CD14-positive monocyte (primary cell): ENCODE measurements around the gene IL16. TPM values are rescaled to one million over a fixed set of nuclear protein-coding genes. Genes with fewer than 3 reads are reported as not detected.

Source experiments
- DNase-seq, 3 donors: peaks; one replicate each; pipeline ENCODE4 v3.0.0-alpha.2; 2011 to 2022
- H2AFZ ChIP-seq: 2 replicates; pipeline ENCODE4 v1.6.0; 2012; ENCODE audit warnings: mild to moderate bottlenecking, low read depth, low read length, inconsistent platforms; ENCODE audit not compliant: insufficient read depth, poor library complexity, severe bottlenecking
- H3K27ac ChIP-seq, 2 donors: 1 replicate in 1 of 2; 2 replicates in 1 of 2; pipeline ENCODE4 v1.5.1; 2012 to 2013; ENCODE audit warnings: low read length in 2 of 2, control low read depth in 1 of 2, inconsistent platforms in 1 of 2, low read depth in 1 of 2, mild to moderate bottlenecking in 1 of 2
- H3K27me3 ChIP-seq, 2 donors: one replicate each; pipeline versions ENCODE4 v1.6.0 to v1.6.1; 2011 to 2013; ENCODE audit warnings: low read length in 2 of 2; ENCODE audit not compliant: control insufficient read depth in 2 of 2, insufficient read depth in 2 of 2
- H3K36me3 ChIP-seq, 2 donors: replicated peaks in 1 of 2; 1 replicate in 1 of 2; 2 replicates in 1 of 2; pipeline versions ENCODE4 v1.5.1 to v1.6.1; 2012 to 2013; ENCODE audit warnings: low read length in 2 of 2, control low read depth in 1 of 2, inconsistent platforms in 1 of 2, mild to moderate bottlenecking in 1 of 2; ENCODE audit not compliant: insufficient read depth in 2 of 2, control insufficient read depth in 1 of 2
- H3K4me1 ChIP-seq, 2 donors: 1 replicate in 1 of 2; 2 replicates in 1 of 2; pipeline versions ENCODE4 v1.5.1 to v1.6.1; 2012 to 2013; ENCODE audit warnings: low read length in 2 of 2, control low read depth in 1 of 2, inconsistent platforms in 1 of 2, mild to moderate bottlenecking in 1 of 2, moderate library complexity in 1 of 2; ENCODE audit not compliant: insufficient read depth in 2 of 2, control insufficient read depth in 1 of 2
- H3K4me2 ChIP-seq: replicated peaks from 2 replicates; pipeline ENCODE3; 2012; ENCODE audit warnings: low read length, moderate library complexity, mild to moderate bottlenecking; ENCODE audit not compliant: poor library complexity, severe bottlenecking; ENCODE audit errors: extremely low read depth
- H3K4me3 ChIP-seq, 3 experiments: fragments of 200-600 bp in 1 of 3; sonication (generic) in 1 of 3; replicated peaks in 1 of 3; 1 replicate in 2 of 3; 2 replicates in 1 of 3; pipeline ENCODE4 v1.5.1; 2011 to 2013; ENCODE audit warnings: low read length in 3 of 3, mild to moderate bottlenecking in 3 of 3, control low read depth in 2 of 3, low read depth in 2 of 3, inconsistent platforms in 1 of 3, moderate library complexity in 1 of 3
- H3K79me2 ChIP-seq: 2 replicates; pipeline ENCODE4 v1.6.0; 2012; ENCODE audit warnings: mild to moderate bottlenecking, control low read depth, inconsistent platforms, low read length, moderate library complexity; ENCODE audit not compliant: insufficient read depth
- H3K9ac ChIP-seq: 2 replicates; pipeline ENCODE4 v1.6.0; 2017; ENCODE audit warnings: low read length, mild to moderate bottlenecking; ENCODE audit not compliant: insufficient read depth, poor library complexity, severe bottlenecking
- H3K9me3 ChIP-seq, 2 donors: replicated peaks in 1 of 2; 1 replicate in 1 of 2; 2 replicates in 1 of 2; pipeline versions ENCODE4 v1.5.1 to v1.6.1; 2012 to 2013; ENCODE audit warnings: low read length in 2 of 2, control low read depth in 1 of 2; ENCODE audit not compliant: control insufficient read depth in 1 of 2, insufficient read depth in 1 of 2
- H4K20me1 ChIP-seq: 2 replicates; pipeline ENCODE4 v1.6.0; 2012; ENCODE audit warnings: mild to moderate bottlenecking, low read length, control low read depth, moderate library complexity; ENCODE audit not compliant: insufficient read depth
- H3K27ac Mint-ChIP-seq, 7 donors: one replicate each; pipeline ENCODE4 v1.8.0; 2020; ENCODE audit warnings: mild to moderate bottlenecking in 7 of 7, mixed read lengths in 7 of 7, moderate library complexity in 6 of 7, inconsistent platforms in 2 of 7
- H3K27me3 Mint-ChIP-seq, 3 donors: one replicate each; pipeline ENCODE4 v1.8.0; 2021 to 2022; ENCODE audit warnings: low read depth in 3 of 3, mild to moderate bottlenecking in 3 of 3, mixed read lengths in 3 of 3, moderate library complexity in 3 of 3, inconsistent platforms in 1 of 3
- H3K36me3 Mint-ChIP-seq, 2 donors: one replicate each; pipeline ENCODE4 v1.8.0; 2020; ENCODE audit warnings: mixed read lengths in 2 of 2, inconsistent platforms in 1 of 2, mild to moderate bottlenecking in 1 of 2
- H3K4me1 Mint-ChIP-seq: one replicate; pipeline ENCODE4 v1.8.0; 2020; ENCODE audit warnings: mild to moderate bottlenecking, mixed read lengths
- H3K4me3 Mint-ChIP-seq, 2 donors: one replicate each; pipeline ENCODE4 v1.8.0; 2020; ENCODE audit warnings: mild to moderate bottlenecking in 2 of 2, mixed read lengths in 2 of 2, moderate library complexity in 1 of 2
- H3K9me3 Mint-ChIP-seq, 7 donors: one replicate each; pipeline ENCODE4 v1.8.0; 2020 to 2022; ENCODE audit warnings: mixed read lengths in 7 of 7, mild to moderate bottlenecking in 6 of 7, moderate library complexity in 6 of 7, inconsistent platforms in 2 of 7
- CTCF ChIP-seq: fragments of 200-600 bp; IDR thresholded peaks from one replicate; pipeline ENCODE4 v1.8.0; 2022; ENCODE audit warnings: antibody characterized with exemption, mild to moderate bottlenecking
- WGBS: methylation state at CpG from one replicate; pipeline ENCODE4 v1.1.5; 2013; ENCODE audit warnings: missing lambda C conversion rate; ENCODE audit not compliant: insufficient coverage; 5-methylcytosine and 5-hydroxymethylcytosine counted together
- intact Hi-C, 2 donors: fragments of 100-400 bp; cut with micrococcal nuclease; formaldehyde crosslinking; loops; one replicate each; pipeline versions ENCODE4 v1.15.0 to v1.15.1; 2023
- polyA plus RNA-seq, 3 donors: library from polyadenylated mRNA; depleted of rRNA in 1 of 3; unstranded in 2 of 3; stranded (reverse) in 1 of 3; fragments of 300-500 nt in 2 of 3; fragments of >200 nt in 1 of 3; fragmentation: Illumina TruSeq in 2 of 3; gene quantifications; 1 replicate in 2 of 3; 2 replicates in 1 of 3; pipeline ENCODE4 v1.2.3, GENCODE V29; 2012 to 2021

The IL16 gene
- polyA plus RNA-seq, 3 donors, result 64.8 to 95.1 (median 71.5) TPM

GRCh38 chr15:81363276-81363675, 166.6 kb downstream of the IL16 start:
- Histone ChIP-seq H3K4me3 (no peak overlapping the region), H3K27ac (no peak overlapping the region), H3K36me3 (no peaks in the 10 kb centered on the region), H3K9me3 (no peaks in the 10 kb centered on the region), H3K4me2 (no peak overlapping the region), H4K20me1 (no peaks in the 10 kb centered on the region), H3K79me2 (no peaks in the 10 kb centered on the region), H3K4me1 (no peaks in the 10 kb centered on the region), H2AFZ (no peak overlapping the region), H3K9ac (no peak overlapping the region), H3K27me3 (no peaks in the 10 kb centered on the region)
- no peak overlapping the region for H3K27ac Mint-ChIP-seq
- no peak overlapping the region for H3K4me3 Mint-ChIP-seq
- no peaks in the 10 kb centered on the region for H3K9me3 Mint-ChIP-seq
- H3K36me3 Mint-ChIP-seq, result no peaks in the 10 kb centered on the region
- no peak for TF ChIP-seq CTCF
- DNase-seq, result no peak
- no CpG with 5 or more reads among the region's 3 CpGs for WGBS
- intact Hi-C loops, result no loop called here
- H3K27me3 Mint-ChIP-seq, result peaks cover 0 to 6% (median 0%) of the 10 kb centered on the region in 3 donors
- H3K4me1 Mint-ChIP-seq, result peaks cover 2% of the 10 kb centered on the region

Other genes starting within 250 kb of the IL16 start
- 10 to 100 TPM in 2 of 3 donors, 1 to 10 TPM in 1; 5.6 to 15.7 (median 13.1) TPM for gene MESD, start 207.1 kb upstream of the IL16 start, polyA plus RNA-seq
- gene TLNRD1, start 196.0 kb upstream of the IL16 start, polyA plus RNA-seq, result 10 to 100 TPM in 1 of 3 donors, 1 to 10 TPM in 2; 2.6 to 12.6 (median 3.4) TPM
- not detected for gene CFAP161, start 62.6 kb upstream of the IL16 start, polyA plus RNA-seq
- 10 to 100 TPM in 1 of 3 donors, 1 to 10 TPM in 2; 1.5 to 15.1 (median 2.5) TPM for gene STARD5, start 127.3 kb downstream of the IL16 start, polyA plus RNA-seq
- gene TMC3, start 177.3 kb downstream of the IL16 start, polyA plus RNA-seq, result not detected